Caco-2 (cell line): Measurements from ENCODE around the gene DENND2D. TPM values are rescaled to one million over a fixed set of nuclear protein-coding genes. Genes with fewer than 3 reads are reported as not detected.

Experiments
- BruUV-seq: library from RNA; stranded (reverse); fragments of 400-500 nt; replicated peaks from 2 replicates; lab custom pipeline; 2021; lab: Mats Ljungman, UMichigan
- CTCF ChIA-PET: fragments of 300-600 bp; sonication (Branson Sonifier 250); formaldehyde crosslinking; loops from one replicate; lab custom pipeline; 2022; ENCODE audit warnings: antibody characterized with exemption; lab: Charles Lee
- POLR2A ChIA-PET: fragments of 300-600 bp; sonication (Branson Sonifier 250); formaldehyde crosslinking; loops from one replicate; lab custom pipeline; 2022; ENCODE audit warnings: antibody characterized with exemption; lab: Charles Lee
- DNase-seq, 2 experiments: peaks; one replicate each; pipeline versions ENCODE4 v3.0.0 to v3.0.0-alpha.2; 2020 to 2022
- H3K27me3 ChIP-seq: replicated peaks from 2 replicates; pipeline ENCODE4 v1.6.0; 2011; ENCODE audit warnings: low read length; ENCODE audit not compliant: control insufficient read depth, insufficient read depth
- H3K36me3 ChIP-seq: 2 replicates; pipeline ENCODE4 v1.5.1; 2011; ENCODE audit warnings: low read length; ENCODE audit not compliant: control insufficient read depth, insufficient read depth
- H3K4me1 ChIP-seq: fragments of 250-450 bp; sonication (Bioruptor Pico); 2 replicates; pipeline ENCODE4 v1.5.1; 2020; ENCODE audit warnings: mild to moderate bottlenecking
- H3K4me3 ChIP-seq: 2 replicates; pipeline ENCODE4 v1.5.1; 2011; ENCODE audit warnings: low read depth, mild to moderate bottlenecking, control low read depth, low read length
- H3K9me3 ChIP-seq: fragments of 250-450 bp; sonication (Bioruptor Pico); 2 replicates; pipeline ENCODE4 v1.5.1; 2020; ENCODE audit warnings: mild to moderate bottlenecking, moderate library complexity
- H3K27ac Mint-ChIP-seq: one replicate; pipeline ENCODE4 v1.8.0; 2022; ENCODE audit warnings: mixed read lengths; ENCODE audit not compliant: unreplicated experiment
- H3K27me3 Mint-ChIP-seq: one replicate; pipeline ENCODE4 v1.8.0; 2022; ENCODE audit warnings: mixed read lengths; ENCODE audit not compliant: insufficient read depth, unreplicated experiment
- H3K36me3 Mint-ChIP-seq: one replicate; pipeline ENCODE4 v1.8.0; 2022; ENCODE audit warnings: mild to moderate bottlenecking, mixed read lengths; ENCODE audit not compliant: insufficient read depth, unreplicated experiment
- H3K4me1 Mint-ChIP-seq: one replicate; pipeline ENCODE4 v1.8.0; 2022; ENCODE audit warnings: low read depth, mixed read lengths; ENCODE audit not compliant: unreplicated experiment
- H3K4me3 Mint-ChIP-seq: one replicate; pipeline ENCODE4 v1.8.0; 2022; ENCODE audit warnings: mild to moderate bottlenecking, moderate library complexity, mixed read lengths; ENCODE audit not compliant: unreplicated experiment
- H3K9me3 Mint-ChIP-seq: one replicate; pipeline ENCODE4 v1.8.0; 2022; ENCODE audit warnings: mixed read lengths; ENCODE audit not compliant: unreplicated experiment
- intact Hi-C: fragments of 100-400 bp; cut with micrococcal nuclease; formaldehyde crosslinking; loops from one replicate; pipeline ENCODE4 v1.10.0; 2022; ENCODE audit not compliant: unreplicated experiment
- total RNA-seq: library from RNA; stranded (reverse); gene quantifications from 2 replicates; pipeline ENCODE4 v1.2.3, GENCODE V29; 2022
- TF ChIP-seq, protein P1 (sequence below), 2 experiments: fragments of 200-600 bp in 1 of 2; IDR thresholded peaks; 1 replicate in 1 of 2; 2 replicates in 1 of 2; pipeline versions ENCODE4 v1.5.1 to v1.8.0; 2011 to 2022; ENCODE audit warnings: antibody characterized with exemption in 1 of 2, control low read depth in 1 of 2, inconsistent platforms in 1 of 2, low read depth in 1 of 2, low read length in 1 of 2, mild to moderate bottlenecking in 1 of 2, moderate library complexity in 1 of 2; ENCODE audit not compliant: insufficient read depth in 1 of 2, severe bottlenecking in 1 of 2, unreplicated experiment in 1 of 2

Gene DENND2D
- total RNA-seq, 1 experiment from 2014 or later, result 20.4 TPM

DNA sequence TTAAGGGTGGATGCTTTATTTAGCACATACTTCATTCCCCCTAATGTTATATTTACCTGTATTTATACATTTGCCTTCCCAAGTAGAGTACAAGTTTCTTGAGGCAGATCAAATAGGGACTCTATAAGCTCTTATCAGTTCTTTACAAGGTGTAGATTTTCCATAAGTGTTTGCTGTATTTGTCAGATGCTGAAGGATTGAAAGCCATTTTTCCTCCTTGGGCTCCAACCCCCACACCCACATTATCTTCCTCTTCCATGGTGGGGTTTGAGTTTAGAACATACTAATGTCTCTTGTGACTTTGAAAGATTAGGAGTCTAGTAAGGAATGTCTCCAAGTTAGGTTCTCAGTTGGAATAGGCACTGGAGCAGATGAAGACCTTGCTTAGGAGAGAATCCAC, 24.6 kb upstream of the DENND2D start:
- H3K4me1 ChIP-seq, result peaks cover 18% of the 10 kb centered on the region
- no TSS peak for BruUV-seq

DNA sequence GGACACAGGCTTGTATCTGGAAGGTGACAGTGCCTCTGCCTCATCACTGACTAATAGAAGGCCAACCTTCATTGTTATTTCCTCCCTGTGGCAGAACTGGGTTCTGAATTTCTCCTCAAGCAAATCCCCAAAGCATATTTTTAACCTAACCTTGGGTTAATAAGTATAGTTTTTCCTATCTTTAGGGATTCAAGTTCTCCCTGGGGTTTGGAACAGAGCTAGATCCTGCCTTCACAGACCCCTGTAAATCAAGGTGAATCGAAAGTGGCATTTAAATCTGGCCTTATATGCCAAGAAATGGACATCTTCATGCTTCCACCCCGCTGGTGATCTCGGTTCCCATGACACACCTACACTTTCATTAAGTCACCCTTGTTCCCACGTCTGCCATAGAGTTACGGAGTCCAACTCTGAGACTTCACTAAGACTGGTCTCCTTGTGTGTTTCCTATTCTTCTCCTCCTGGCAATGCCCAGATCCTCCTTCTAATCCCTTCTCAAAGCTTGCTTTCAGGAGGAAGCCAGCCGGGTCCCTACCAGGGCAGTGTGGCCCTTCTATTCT, 22.8 kb upstream of the DENND2D start:
- Histone ChIP-seq H3K4me3 (no peak overlapping the region), H3K36me3 (no peaks in the 10 kb centered on the region), H3K4me1 (peaks cover 15% of the 10 kb centered on the region), H3K9me3 (no peaks in the 10 kb centered on the region), H3K27me3 (no peaks in the 10 kb centered on the region)
- H3K27me3 Mint-ChIP-seq, result no peaks in the 10 kb centered on the region
- CTCF ChIA-PET, result interaction anchor here (0.9 to 1.3 kb wide), 3 partner anchors 110 to 179 kb away, joined by 3 to 13 read pairs (median 7); no protein-coding TSS in a partner anchor
- H3K36me3 Mint-ChIP-seq, result peaks cover 9% of the 10 kb centered on the region
- no TSS peak for BruUV-seq
- no peak for DNase-seq
- H3K27ac Mint-ChIP-seq, result peak overlapping the region; percentile 21
- no peaks in the 10 kb centered on the region for H3K9me3 Mint-ChIP-seq
- intact Hi-C loops, result loop anchor here (1.0 to 5.0 kb wide), 3 partner anchors 111 to 177 kb away; no protein-coding TSS in a partner anchor
- POLR2A ChIA-PET, result no interaction called here
- no peak overlapping the region for H3K4me3 Mint-ChIP-seq
- peaks cover 18% of the 10 kb centered on the region for H3K4me1 Mint-ChIP-seq
- TF ChIP-seq, protein P1, sequence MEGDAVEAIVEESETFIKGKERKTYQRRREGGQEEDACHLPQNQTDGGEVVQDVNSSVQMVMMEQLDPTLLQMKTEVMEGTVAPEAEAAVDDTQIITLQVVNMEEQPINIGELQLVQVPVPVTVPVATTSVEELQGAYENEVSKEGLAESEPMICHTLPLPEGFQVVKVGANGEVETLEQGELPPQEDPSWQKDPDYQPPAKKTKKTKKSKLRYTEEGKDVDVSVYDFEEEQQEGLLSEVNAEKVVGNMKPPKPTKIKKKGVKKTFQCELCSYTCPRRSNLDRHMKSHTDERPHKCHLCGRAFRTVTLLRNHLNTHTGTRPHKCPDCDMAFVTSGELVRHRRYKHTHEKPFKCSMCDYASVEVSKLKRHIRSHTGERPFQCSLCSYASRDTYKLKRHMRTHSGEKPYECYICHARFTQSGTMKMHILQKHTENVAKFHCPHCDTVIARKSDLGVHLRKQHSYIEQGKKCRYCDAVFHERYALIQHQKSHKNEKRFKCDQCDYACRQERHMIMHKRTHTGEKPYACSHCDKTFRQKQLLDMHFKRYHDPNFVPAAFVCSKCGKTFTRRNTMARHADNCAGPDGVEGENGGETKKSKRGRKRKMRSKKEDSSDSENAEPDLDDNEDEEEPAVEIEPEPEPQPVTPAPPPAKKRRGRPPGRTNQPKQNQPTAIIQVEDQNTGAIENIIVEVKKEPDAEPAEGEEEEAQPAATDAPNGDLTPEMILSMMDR (IDR thresholded peaks at IDR 0.05; ENCODE audit: insufficient read depth in 1 of 2, low read depth in 1 of 2, low read length in 1 of 2, severe bottlenecking in 1 of 2, unreplicated experiment in 1 of 2), result no peak

More for the DNA sequence above, 24.6 kb upstream of the DENND2D start:
- Mint-ChIP-seq H3K36me3 (peaks cover 9% of the 10 kb centered on the region), H3K4me3 (no peak overlapping the region), H3K9me3 (no peaks in the 10 kb centered on the region), H3K27ac (no peak overlapping the region), H3K4me1 (peaks cover 18% of the 10 kb centered on the region), H3K27me3 (no peaks in the 10 kb centered on the region)
- ChIA-PET CTCF (no interaction called here), POLR2A (no interaction called here)
- H3K27me3 ChIP-seq, result no peaks in the 10 kb centered on the region
- no peak for DNase-seq
- H3K4me3 ChIP-seq, result no peak overlapping the region
- H3K36me3 ChIP-seq, result no peaks in the 10 kb centered on the region
- intact Hi-C loops, result no loop called here
- H3K9me3 ChIP-seq, result no peaks in the 10 kb centered on the region
- TF ChIP-seq, protein P1 (IDR thresholded peaks at IDR 0.05; ENCODE audit: insufficient read depth in 1 of 2, low read depth in 1 of 2, low read length in 1 of 2, severe bottlenecking in 1 of 2, unreplicated experiment in 1 of 2), result no peak

DNA sequence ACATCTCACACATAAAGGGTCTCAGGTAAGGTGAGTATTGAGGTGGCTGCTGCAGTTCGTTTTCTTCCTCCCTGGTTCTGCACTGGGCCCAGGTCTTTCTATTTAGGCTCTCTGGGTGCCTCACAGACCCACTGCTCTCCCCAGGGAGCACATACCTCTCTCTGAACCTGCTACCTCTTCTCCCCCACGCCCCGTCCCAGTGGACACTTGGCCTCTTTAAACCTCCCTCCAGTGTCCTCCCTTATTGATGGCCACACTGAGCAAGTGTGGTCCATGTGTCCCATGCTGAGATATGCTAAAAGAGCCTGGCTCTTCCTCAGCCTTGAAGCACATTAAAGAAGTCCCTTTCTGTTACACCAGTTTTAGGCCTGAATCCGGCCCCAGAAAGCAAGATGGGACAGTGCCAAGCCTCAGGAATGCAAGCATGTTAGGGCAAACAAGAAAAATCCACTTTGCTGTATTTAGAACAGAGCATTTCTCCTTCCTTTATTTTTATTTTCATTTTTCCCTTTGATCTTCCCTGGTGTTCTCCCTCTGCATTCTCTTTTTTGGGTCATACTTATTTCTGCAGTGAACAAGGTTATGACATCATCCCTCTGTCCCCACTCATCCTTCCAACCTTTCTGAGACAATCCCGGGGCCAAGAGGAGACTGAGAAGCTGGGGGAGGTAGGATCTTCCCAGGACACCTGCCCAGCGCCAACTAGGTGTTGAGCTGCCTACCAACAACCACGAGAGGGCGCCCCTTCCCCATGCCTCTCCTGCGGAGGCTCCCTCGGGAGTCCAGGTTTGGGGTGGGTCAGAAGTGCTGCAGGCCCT, 22.1 kb upstream of the DENND2D start:
- ChIA-PET POLR2A (no interaction called here), CTCF (interaction anchor here (0.5 to 1.3 kb wide), 4 partner anchors 38 to 180 kb away, joined by 3 to 13 read pairs (median 5); no protein-coding TSS in a partner anchor)
- H3K4me3 Mint-ChIP-seq, result no peak overlapping the region
- Histone ChIP-seq H3K4me1 (peaks cover 13% of the 10 kb centered on the region), H3K9me3 (no peaks in the 10 kb centered on the region), H3K4me3 (no peak overlapping the region), H3K27me3 (no peaks in the 10 kb centered on the region), H3K36me3 (no peaks in the 10 kb centered on the region)
- no peaks in the 10 kb centered on the region for H3K9me3 Mint-ChIP-seq
- BruUV-seq, result no TSS peak
- H3K27ac Mint-ChIP-seq, result peak overlapping the region; percentile 21
- peaks cover 18% of the 10 kb centered on the region for H3K4me1 Mint-ChIP-seq
- intact Hi-C loops, result loop anchor here (1.0 to 5.0 kb wide), 3 partner anchors 112 to 178 kb away; no protein-coding TSS in a partner anchor
- TF ChIP-seq, protein P1 (IDR thresholded peaks at IDR 0.05; ENCODE audit: insufficient read depth in 1 of 2, low read depth in 1 of 2, low read length in 1 of 2, severe bottlenecking in 1 of 2, unreplicated experiment in 1 of 2), result peak; percentile 69 to 74
- H3K27me3 Mint-ChIP-seq, result no peaks in the 10 kb centered on the region
- peaks cover 9% of the 10 kb centered on the region for H3K36me3 Mint-ChIP-seq
- peak; percentile 79 to 80 for DNase-seq
